SU-DHL-6 (cell line): ENCODE data around the gene CACNA1C.

Experiments
- H2AFZ ChIP-seq: fragments of 200-600 bp; sonication (generic); 2 replicates; pipeline ENCODE4 v1.6.1; 2014; ENCODE audit warnings: low read depth, mild to moderate bottlenecking, moderate library complexity, mixed read lengths, antibody characterized with exemption, low read length; ENCODE audit not compliant: severe bottlenecking
- H3F3A ChIP-seq: fragments of 200-600 bp; shearing (Covaris generic); 2 replicates; pipeline ENCODE4 v1.6.0; 2016; ENCODE audit warnings: antibody characterized with exemption, mild to moderate bottlenecking; ENCODE audit not compliant: insufficient read depth
- H3K27ac ChIP-seq: fragments of 200-600 bp; sonication (generic); 2 replicates; pipeline ENCODE4 v1.5.1; 2016; ENCODE audit warnings: low read depth, mild to moderate bottlenecking, low read length, moderate library complexity, mixed read lengths
- H3K27me3 ChIP-seq: fragments of 200-600 bp; sonication (generic), shearing (Covaris generic); 2 replicates; pipeline ENCODE4 v1.6.0; 2014; ENCODE audit warnings: mild to moderate bottlenecking, low read length
- H3K36me3 ChIP-seq: fragments of 200-600 bp; sonication (generic); 2 replicates; pipeline ENCODE4 v1.6.1; 2014; ENCODE audit warnings: mild to moderate bottlenecking, low read length, mixed read lengths
- H3K4me2 ChIP-seq: fragments of 300-600, 200-600 bp; shearing (Covaris generic), sonication (generic); 2 replicates; pipeline ENCODE4 v1.6.0; 2014; ENCODE audit warnings: low read length, low read depth, mild to moderate bottlenecking; ENCODE audit not compliant: poor library complexity, severe bottlenecking
- H3K4me3 ChIP-seq: fragments of 200-600 bp; sonication (generic); 2 replicates; pipeline ENCODE4 v1.5.1; 2014; ENCODE audit warnings: antibody characterized with exemption, low read length, mild to moderate bottlenecking, mixed read lengths; ENCODE audit not compliant: insufficient read depth, poor library complexity, severe bottlenecking
- H3K79me2 ChIP-seq: fragments of 200-600 bp; sonication (generic); 2 replicates; pipeline ENCODE4 v1.6.1; 2014; ENCODE audit warnings: mild to moderate bottlenecking, low read length, moderate library complexity; ENCODE audit not compliant: insufficient read depth
- H3K9ac ChIP-seq: fragments of 200-600 bp; sonication (generic); 2 replicates; pipeline ENCODE4 v1.7.0; 2014; ENCODE audit warnings: mild to moderate bottlenecking, low read length
- H3K9me2 ChIP-seq: fragments of 200-600 bp; sonication (generic); replicated peaks from 2 replicates; pipeline ENCODE4 v1.6.1; 2014; ENCODE audit warnings: low read length; ENCODE audit not compliant: insufficient read depth
- H3K9me3 ChIP-seq: fragments of 200-600 bp; sonication (generic); 2 replicates; pipeline ENCODE4 v1.6.1; 2014; ENCODE audit warnings: low read length, mixed read lengths; ENCODE audit not compliant: insufficient read depth
- H4K20me1 ChIP-seq: fragments of 200-600 bp; sonication (generic); 2 replicates; pipeline ENCODE4 v1.6.1; 2014; ENCODE audit warnings: low read depth, mild to moderate bottlenecking, antibody characterized with exemption, low read length, moderate library complexity, mixed read lengths
- EZH2phosphoT487 ChIP-seq: fragments of 200-600 bp; sonication (generic), shearing (Covaris generic); conservative IDR thresholded peaks from 2 replicates; pipeline ENCODE4 v1.6.1; 2018; ENCODE audit warnings: mild to moderate bottlenecking, antibody characterized with exemption, low read length, moderate library complexity, mixed read lengths
- TF ChIP-seq, protein P1 (sequence below): fragments of 200-600 bp; sonication (generic); IDR thresholded peaks from one replicate; pipeline ENCODE4 v1.5.1; 2017; ENCODE audit warnings: antibody characterized with exemption, mild to moderate bottlenecking, low read length, moderate library complexity; ENCODE audit not compliant: insufficient read depth, poor library complexity, severe bottlenecking

The CACNA1C gene

DNA sequence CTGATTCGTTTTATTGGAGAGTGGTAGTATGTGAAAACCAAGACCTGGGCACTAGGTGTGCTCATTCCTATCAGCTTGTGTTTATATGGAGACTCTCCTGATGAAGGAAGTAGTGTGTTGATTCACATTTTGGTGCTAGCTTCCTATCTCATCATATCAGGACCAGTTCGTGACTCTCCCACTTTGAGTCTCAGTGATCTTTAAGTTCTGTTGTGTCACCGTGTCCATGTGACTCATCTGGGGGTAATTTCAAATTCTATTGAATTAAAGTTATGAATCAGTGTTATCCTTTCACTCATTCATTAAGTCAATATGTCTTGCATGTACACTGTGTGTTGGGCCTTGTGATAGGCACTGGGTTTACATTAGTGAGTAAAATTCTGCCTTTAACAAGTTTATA lies 180.2 kb downstream of the CACNA1C start:
- Histone ChIP-seq H3K27me3 (no peaks in the 10 kb centered on the region), H3K36me3 (no peaks in the 10 kb centered on the region), H3K4me2 (no peak overlapping the region), H3K27ac (no peak overlapping the region), H3K9me3 (no peaks in the 10 kb centered on the region), H4K20me1 (no peaks in the 10 kb centered on the region), H3F3A (no peaks in the 10 kb centered on the region), H2AFZ (no peak overlapping the region), H3K9ac (no peak overlapping the region), H3K79me2 (no peaks in the 10 kb centered on the region), H3K4me3 (no peak overlapping the region), H3K9me2 (no peaks in the 10 kb centered on the region)
- no peak for TF ChIP-seq EZH2phosphoT487
- TF ChIP-seq, protein P1, sequence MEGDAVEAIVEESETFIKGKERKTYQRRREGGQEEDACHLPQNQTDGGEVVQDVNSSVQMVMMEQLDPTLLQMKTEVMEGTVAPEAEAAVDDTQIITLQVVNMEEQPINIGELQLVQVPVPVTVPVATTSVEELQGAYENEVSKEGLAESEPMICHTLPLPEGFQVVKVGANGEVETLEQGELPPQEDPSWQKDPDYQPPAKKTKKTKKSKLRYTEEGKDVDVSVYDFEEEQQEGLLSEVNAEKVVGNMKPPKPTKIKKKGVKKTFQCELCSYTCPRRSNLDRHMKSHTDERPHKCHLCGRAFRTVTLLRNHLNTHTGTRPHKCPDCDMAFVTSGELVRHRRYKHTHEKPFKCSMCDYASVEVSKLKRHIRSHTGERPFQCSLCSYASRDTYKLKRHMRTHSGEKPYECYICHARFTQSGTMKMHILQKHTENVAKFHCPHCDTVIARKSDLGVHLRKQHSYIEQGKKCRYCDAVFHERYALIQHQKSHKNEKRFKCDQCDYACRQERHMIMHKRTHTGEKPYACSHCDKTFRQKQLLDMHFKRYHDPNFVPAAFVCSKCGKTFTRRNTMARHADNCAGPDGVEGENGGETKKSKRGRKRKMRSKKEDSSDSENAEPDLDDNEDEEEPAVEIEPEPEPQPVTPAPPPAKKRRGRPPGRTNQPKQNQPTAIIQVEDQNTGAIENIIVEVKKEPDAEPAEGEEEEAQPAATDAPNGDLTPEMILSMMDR, result no peak

DNA sequence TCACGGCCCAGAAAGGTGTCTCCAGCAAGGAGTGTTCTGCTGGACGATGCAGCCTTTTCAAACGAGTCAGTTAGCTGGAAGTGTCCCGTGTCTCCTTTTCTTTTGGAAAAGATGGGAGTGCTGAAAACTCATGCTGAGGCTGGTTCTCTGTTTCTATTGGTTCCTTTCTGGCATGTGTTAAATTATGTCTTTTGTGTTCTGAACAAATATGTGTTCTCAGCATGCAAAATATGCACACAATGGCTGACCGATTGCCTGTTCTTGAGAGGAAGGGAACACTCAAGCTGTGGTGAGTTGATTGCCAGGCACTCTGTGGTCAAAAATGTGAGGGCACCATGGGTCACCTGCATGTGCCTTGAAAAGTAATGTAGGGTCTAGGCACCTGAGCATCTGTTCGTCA lies 181.3 kb downstream of the CACNA1C start:
- Histone ChIP-seq H4K20me1 (no peaks in the 10 kb centered on the region), H3K4me3 (no peak overlapping the region), H3K4me2 (no peak overlapping the region), H3K9me3 (no peaks in the 10 kb centered on the region), H3K27me3 (no peaks in the 10 kb centered on the region), H3K27ac (no peak overlapping the region), H3K36me3 (no peaks in the 10 kb centered on the region), H3K9ac (no peak overlapping the region), H3K79me2 (no peaks in the 10 kb centered on the region), H3F3A (no peaks in the 10 kb centered on the region), H2AFZ (no peak overlapping the region), H3K9me2 (no peaks in the 10 kb centered on the region)
- TF ChIP-seq EZH2phosphoT487, result no peak
- TF ChIP-seq, protein P1, result no peak

DNA sequence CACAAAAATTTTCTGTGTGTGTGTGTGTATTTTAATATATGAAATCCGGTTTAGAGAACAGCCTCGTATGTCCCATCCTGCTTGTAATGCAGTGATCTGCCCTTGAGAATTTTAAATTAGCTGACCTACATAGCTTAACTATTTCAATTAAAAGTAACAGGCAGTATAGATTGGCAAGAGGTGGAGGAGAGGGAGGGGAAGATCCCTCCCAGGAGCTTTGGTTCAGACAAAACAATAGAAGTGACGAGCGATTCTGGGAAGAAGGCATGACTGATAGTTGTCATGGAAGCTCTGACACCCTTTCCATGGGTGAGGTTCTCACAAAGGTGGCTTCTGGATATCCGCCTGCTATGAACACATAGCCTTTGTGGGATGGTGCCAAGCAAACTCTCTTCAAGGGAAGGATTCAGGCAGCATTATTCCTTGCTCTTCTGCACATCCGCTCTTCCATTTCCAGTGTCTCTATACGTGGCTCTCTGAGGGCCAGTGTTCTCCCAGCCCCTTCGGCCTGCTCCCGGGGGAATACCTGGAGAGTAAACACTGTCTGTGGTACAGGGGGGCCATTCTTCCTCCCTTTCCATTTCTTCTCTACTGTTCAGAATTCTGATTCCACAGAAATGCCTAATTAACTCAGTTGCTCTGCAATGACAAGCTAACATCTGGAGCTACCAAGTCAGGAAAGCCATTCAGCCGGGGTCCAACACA lies 182.0 kb downstream of the CACNA1C start:
- H3K4me2 ChIP-seq, result no peak overlapping the region
- TF ChIP-seq, protein P1, result no peak
- no peak for TF ChIP-seq EZH2phosphoT487
- H4K20me1 ChIP-seq, result no peaks in the 10 kb centered on the region
- no peaks in the 10 kb centered on the region for H3F3A ChIP-seq
- H3K27ac ChIP-seq, result no peak overlapping the region
- H3K27me3 ChIP-seq, result no peaks in the 10 kb centered on the region
- H3K79me2 ChIP-seq, result no peaks in the 10 kb centered on the region
- no peak overlapping the region for H3K4me3 ChIP-seq
- H3K9me2 ChIP-seq, result no peaks in the 10 kb centered on the region
- H3K9ac ChIP-seq, result no peak overlapping the region
- H3K9me3 ChIP-seq, result no peaks in the 10 kb centered on the region
- H3K36me3 ChIP-seq, result no peaks in the 10 kb centered on the region
- no peak overlapping the region for H2AFZ ChIP-seq
